HEK293T (cell line): ENCODE measurements around the gene BMPER.

ENCODE experiments used
- CTCF ChIA-PET: fragments of 350-600 bp; formaldehyde crosslinking; extraction: SDS; loops from one replicate; lab custom pipeline; 2021; ENCODE audit warnings: antibody characterized with exemption, inconsistent platforms; lab: Yijun Ruan, JAX
- POLR2A ChIA-PET: fragments of 350-600 bp; formaldehyde crosslinking; extraction: SDS; loops from one replicate; lab custom pipeline; 2020; ENCODE audit warnings: antibody characterized with exemption, inconsistent platforms; lab: Yijun Ruan, JAX
- DNase-seq: peaks from one replicate; pipeline ENCODE4 v3.0.0; 2012; ENCODE audit warnings: mixed read lengths; ENCODE audit errors: extremely low spot score
- ARNT ChIP-seq: fragments of 450-650 bp; IDR thresholded peaks from 2 replicates; pipeline ENCODE4 v1.6.1; 2017; ENCODE audit warnings: mild to moderate bottlenecking
- BHLHE40 ChIP-seq: fragments of 450-650 bp; IDR thresholded peaks from 2 replicates; pipeline ENCODE4 v1.6.1; 2016; ENCODE audit warnings: mild to moderate bottlenecking, moderate library complexity, borderline replicate concordance
- CTBP1 ChIP-seq: fragments of 450-650 bp; IDR thresholded peaks from 2 replicates; pipeline ENCODE4 v1.6.1; 2016; ENCODE audit warnings: borderline replicate concordance
- ELF4 ChIP-seq: fragments of 450-650 bp; IDR thresholded peaks from 2 replicates; pipeline ENCODE4 v1.6.1; 2017; ENCODE audit warnings: antibody characterized with exemption
- FOXA1 ChIP-seq: fragments of 450-650 bp; IDR thresholded peaks from 2 replicates; pipeline ENCODE4 v1.6.1; 2016; ENCODE audit warnings: mild to moderate bottlenecking
- FOXK2 ChIP-seq: fragments of 450-650 bp; IDR thresholded peaks from 2 replicates; pipeline ENCODE4 v1.6.1; 2016; ENCODE audit warnings: mild to moderate bottlenecking
- FOXM1 ChIP-seq: fragments of 450-650 bp; IDR thresholded peaks from 2 replicates; pipeline ENCODE4 v1.6.1; 2017; ENCODE audit warnings: mild to moderate bottlenecking, borderline replicate concordance
- HDGF ChIP-seq: fragments of 450-650 bp; IDR thresholded peaks from 2 replicates; pipeline ENCODE4 v1.6.1; 2017; ENCODE audit warnings: antibody characterized with exemption, borderline replicate concordance
- L3MBTL2 ChIP-seq: fragments of 450-650 bp; conservative IDR thresholded peaks from 2 replicates; pipeline ENCODE4 v1.6.1; 2016; ENCODE audit warnings: mild to moderate bottlenecking
- LEF1 ChIP-seq: fragments of 450-650 bp; IDR thresholded peaks from 2 replicates; pipeline ENCODE4 v1.6.1; 2017; ENCODE audit warnings: mild to moderate bottlenecking, borderline replicate concordance
- NFRKB ChIP-seq: fragments of 450-650 bp; IDR thresholded peaks from 2 replicates; pipeline ENCODE4 v1.6.1; 2016; ENCODE audit warnings: mild to moderate bottlenecking, moderate library complexity
- SP1 ChIP-seq: fragments of 450-650 bp; IDR thresholded peaks from 2 replicates; pipeline ENCODE4 v1.6.1; 2017
- SUZ12 ChIP-seq: fragments of 450-650 bp; IDR thresholded peaks from 2 replicates; pipeline ENCODE4 v1.6.1; 2016; ENCODE audit warnings: mild to moderate bottlenecking
- TARDBP ChIP-seq: fragments of 450-650 bp; IDR thresholded peaks from 2 replicates; pipeline ENCODE4 v1.6.1; 2016
- ZNF384 ChIP-seq: fragments of 450-650 bp; IDR thresholded peaks from 2 replicates; pipeline ENCODE4 v1.6.1; 2016
- TF ChIP-seq, protein P1 (sequence below): fragments of 450-650 bp; IDR thresholded peaks from 2 replicates; pipeline ENCODE4 v1.6.1; 2016

Gene BMPER

DNA sequence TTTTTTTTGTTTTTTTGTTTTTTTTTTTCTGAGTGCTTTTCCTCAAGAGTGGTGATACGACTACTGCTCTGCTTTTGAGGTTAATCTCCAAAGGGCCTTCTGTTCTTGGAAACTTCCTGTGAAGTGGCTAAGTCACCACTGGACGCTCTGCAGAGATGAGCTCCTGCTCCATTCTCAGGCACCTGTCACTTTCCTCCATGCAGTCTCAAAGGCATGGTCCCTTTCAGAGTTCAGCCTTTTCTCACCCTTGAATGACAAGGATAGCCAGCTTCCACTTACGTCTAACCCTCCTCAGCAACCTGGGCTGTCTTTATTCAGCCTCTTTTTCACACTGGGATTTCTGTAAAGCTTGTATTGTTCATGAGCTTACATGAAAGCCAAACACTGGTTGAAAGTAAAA, 65.8 kb downstream of the BMPER start:
- CTCF ChIA-PET, result interaction anchor here (1.2 to 1.6 kb wide), 2 partner anchors 11 to 38 kb away, joined by 3 to 8 read pairs; no protein-coding TSS in a partner anchor
- POLR2A ChIA-PET, result no interaction called here
- no peak for DNase-seq
- TF ChIP-seq LEF1, result no peak
- no peak for TF ChIP-seq NFRKB
- TF ChIP-seq BHLHE40, result no peak
- no peak for TF ChIP-seq TARDBP
- no peak for TF ChIP-seq ZNF384
- TF ChIP-seq SP1, result no peak
- TF ChIP-seq, protein P1, sequence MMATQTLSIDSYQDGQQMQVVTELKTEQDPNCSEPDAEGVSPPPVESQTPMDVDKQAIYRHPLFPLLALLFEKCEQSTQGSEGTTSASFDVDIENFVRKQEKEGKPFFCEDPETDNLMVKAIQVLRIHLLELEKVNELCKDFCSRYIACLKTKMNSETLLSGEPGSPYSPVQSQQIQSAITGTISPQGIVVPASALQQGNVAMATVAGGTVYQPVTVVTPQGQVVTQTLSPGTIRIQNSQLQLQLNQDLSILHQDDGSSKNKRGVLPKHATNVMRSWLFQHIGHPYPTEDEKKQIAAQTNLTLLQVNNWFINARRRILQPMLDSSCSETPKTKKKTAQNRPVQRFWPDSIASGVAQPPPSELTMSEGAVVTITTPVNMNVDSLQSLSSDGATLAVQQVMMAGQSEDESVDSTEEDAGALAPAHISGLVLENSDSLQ, result no peak
- TF ChIP-seq L3MBTL2, result no peak
- no peak for TF ChIP-seq HDGF
- TF ChIP-seq CTBP1, result no peak
- no peak for TF ChIP-seq ELF4
- no peak for TF ChIP-seq ARNT
- no peak for TF ChIP-seq FOXK2
- TF ChIP-seq FOXA1, result no peak
- TF ChIP-seq FOXM1, result no peak
- TF ChIP-seq SUZ12, result no peak

DNA sequence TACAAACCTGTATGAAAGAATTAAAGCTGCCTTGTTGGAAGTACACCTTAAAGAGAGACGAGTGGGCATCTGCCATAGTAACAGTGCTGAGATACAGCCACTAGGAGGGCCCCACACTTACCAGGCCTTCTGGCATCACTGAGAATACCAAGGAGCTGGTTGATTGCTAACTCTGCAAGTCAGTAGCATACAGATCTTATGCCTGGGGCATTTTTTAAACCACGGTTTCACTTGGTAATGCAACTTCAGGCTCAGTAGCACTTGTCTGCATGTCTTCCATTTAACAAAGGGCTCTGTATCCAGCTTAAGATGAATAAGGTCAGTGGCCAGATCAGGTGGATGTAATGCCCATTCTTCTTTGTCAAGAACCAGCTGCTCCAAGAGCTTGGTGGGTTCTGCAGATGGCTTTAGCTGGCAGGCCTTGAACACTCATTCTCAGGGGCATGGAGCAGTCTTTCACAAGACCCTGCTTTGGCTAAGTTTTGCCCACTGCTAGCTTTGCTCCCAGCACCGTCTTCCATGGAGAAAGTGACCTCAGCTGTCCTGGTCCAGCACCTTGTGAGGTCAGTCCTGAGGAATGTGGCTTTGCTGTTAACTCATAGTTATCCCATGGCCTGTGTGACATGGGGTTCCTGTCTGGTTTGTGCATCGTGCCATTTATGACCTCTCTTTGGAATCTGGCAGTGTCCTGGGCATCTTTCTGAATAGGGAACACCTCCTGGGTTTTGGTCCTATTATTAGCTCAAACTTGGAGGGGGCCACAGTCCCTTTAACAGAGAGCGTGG, 68.1 kb downstream of the BMPER start:
- ChIA-PET CTCF (interaction anchor here (0.5 to 1.4 kb wide), 2 partner anchors 21 to 41 kb away, joined by 3 to 5 read pairs; no protein-coding TSS in a partner anchor), POLR2A (no interaction called here)
- TF ChIP-seq ZNF384, result no peak
- TF ChIP-seq HDGF, result no peak
- TF ChIP-seq LEF1, result no peak
- no peak for TF ChIP-seq ARNT
- TF ChIP-seq, protein P1, result no peak
- TF ChIP-seq TARDBP, result no peak
- no peak for TF ChIP-seq ELF4
- TF ChIP-seq FOXK2, result no peak
- no peak for TF ChIP-seq L3MBTL2
- no peak for TF ChIP-seq FOXA1
- TF ChIP-seq CTBP1, result no peak
- no peak for TF ChIP-seq FOXM1
- TF ChIP-seq SUZ12, result no peak
- no peak for TF ChIP-seq NFRKB
- no peak for TF ChIP-seq BHLHE40
- no peak for DNase-seq

DNA sequence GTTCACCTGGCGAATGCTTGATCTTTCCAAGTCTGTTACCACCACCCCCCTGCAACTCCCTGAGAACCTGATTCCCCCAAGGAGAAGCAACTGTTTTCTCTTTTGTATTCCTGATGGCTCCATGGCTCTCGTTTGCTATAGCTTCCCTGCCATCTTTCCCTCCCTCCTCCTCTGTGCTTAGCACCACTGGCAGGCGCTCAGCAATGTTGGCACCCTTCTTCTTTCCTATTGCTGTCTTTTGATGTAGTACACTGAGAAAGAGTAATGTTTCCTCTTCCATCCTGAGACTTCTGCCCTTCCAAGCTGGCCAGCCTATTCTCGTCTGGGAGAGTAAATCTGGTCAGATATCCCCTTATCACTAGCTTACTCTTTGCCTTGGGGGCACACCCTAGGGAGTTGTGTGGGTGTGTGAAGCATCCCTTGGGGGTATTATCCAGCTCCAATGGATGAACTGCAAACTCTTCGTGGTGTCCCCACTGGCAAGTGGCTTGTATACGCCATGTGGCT, 74.0 kb downstream of the BMPER start:
- TF ChIP-seq ZNF384, result no peak
- no peak for TF ChIP-seq SUZ12
- TF ChIP-seq LEF1, result no peak
- no peak for TF ChIP-seq ARNT
- no peak for TF ChIP-seq TARDBP
- TF ChIP-seq ELF4, result no peak
- TF ChIP-seq HDGF, result no peak
- no peak for TF ChIP-seq FOXM1
- ChIA-PET POLR2A (interaction anchor here (0.9 kb wide), 1 partner anchor 109 kb away, joined by 3 read pairs; no protein-coding TSS in a partner anchor), CTCF (interaction anchor here (1.1 kb wide), 2 partner anchors 9 to 109 kb away, joined by 3 to 5 read pairs; no protein-coding TSS in a partner anchor)
- no peak for DNase-seq

DNA sequence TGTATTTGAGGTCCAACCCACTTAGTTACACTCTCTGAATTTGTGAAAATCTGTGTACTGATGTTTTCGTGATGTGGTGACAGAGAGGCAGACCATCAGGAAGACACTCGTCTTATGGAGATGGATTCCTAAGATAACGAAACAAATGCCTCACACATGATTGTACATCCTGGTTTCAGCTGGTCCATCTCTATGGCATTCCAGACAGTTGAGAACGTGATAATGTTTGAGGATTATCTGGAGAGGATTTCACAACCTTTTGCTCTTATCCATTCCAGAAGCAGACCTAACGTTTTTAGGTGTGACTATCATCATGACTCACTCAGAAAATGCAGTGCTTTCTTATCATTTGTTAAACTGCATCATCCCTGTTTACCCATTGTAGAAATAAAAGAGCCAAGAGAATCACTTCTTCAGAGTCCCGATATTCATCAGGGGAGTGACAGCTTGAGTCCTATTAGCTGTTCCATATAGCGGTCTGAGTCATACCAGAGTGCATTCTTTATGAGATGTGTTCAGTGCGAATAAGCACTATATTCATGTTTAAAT, 74.5 kb downstream of the BMPER start:
- ChIA-PET POLR2A (interaction anchor here (0.9 kb wide), 1 partner anchor 108 kb away, joined by 3 read pairs; no protein-coding TSS in a partner anchor), CTCF (interaction anchor here (1.1 kb wide), 2 partner anchors 10 to 108 kb away, joined by 3 to 5 read pairs; no protein-coding TSS in a partner anchor)
- TF ChIP-seq ARNT (no peak), FOXK2 (no peak), TARDBP (no peak), SP1 (no peak), NFRKB (no peak), FOXM1 (no peak), L3MBTL2 (no peak), SUZ12 (no peak), ELF4 (no peak), HDGF (no peak), CTBP1 (no peak)
- DNase-seq, result no peak

DNA sequence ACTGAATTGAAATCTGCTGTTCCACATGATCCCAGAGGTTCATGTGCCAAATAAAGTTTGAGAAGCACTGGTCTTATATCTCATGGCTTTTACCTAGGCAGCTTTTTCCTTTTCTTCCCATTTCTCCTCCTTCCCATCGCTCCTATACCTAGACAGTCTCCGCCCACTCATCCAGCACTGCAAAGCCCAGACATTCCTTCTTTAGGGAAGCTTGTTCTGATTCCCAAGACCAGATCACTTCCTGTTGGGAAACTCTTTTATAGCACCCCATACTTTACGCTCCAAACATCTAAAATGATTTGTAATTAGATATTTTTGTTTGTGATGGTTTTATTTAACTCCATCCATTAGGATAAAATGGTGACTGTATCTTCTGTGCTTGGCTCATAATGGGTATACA, 75.9 kb downstream of the BMPER start:
- DNase-seq, result no peak
- TF ChIP-seq NFRKB, result no peak
- TF ChIP-seq FOXM1, result no peak
- TF ChIP-seq HDGF, result no peak
- TF ChIP-seq L3MBTL2, result no peak
- no peak for TF ChIP-seq CTBP1
- no peak for TF ChIP-seq TARDBP
- TF ChIP-seq LEF1, result no peak
- no peak for TF ChIP-seq FOXA1
- TF ChIP-seq ZNF384, result no peak
- TF ChIP-seq ELF4, result no peak
- no peak for TF ChIP-seq SP1
- TF ChIP-seq SUZ12, result no peak
- TF ChIP-seq, protein P1, result no peak
- no peak for TF ChIP-seq ARNT
- TF ChIP-seq FOXK2, result no peak
- no peak for TF ChIP-seq BHLHE40
- ChIA-PET POLR2A (no interaction called here), CTCF (interaction anchor here (0.7 to 3.3 kb wide), 5 partner anchors 10 to 110 kb away, joined by 3 to 37 read pairs (median 4); no protein-coding TSS in a partner anchor)
